Measurements from ENCODE around the gene HSDL2. TPM values are rescaled to one million over a fixed set of nuclear protein-coding genes. Genes with fewer than 3 reads are reported as not detected.

The HSDL2 gene
- total RNA-seq, 1 experiment from 2014 or later = 37.0 TPM

DNA sequence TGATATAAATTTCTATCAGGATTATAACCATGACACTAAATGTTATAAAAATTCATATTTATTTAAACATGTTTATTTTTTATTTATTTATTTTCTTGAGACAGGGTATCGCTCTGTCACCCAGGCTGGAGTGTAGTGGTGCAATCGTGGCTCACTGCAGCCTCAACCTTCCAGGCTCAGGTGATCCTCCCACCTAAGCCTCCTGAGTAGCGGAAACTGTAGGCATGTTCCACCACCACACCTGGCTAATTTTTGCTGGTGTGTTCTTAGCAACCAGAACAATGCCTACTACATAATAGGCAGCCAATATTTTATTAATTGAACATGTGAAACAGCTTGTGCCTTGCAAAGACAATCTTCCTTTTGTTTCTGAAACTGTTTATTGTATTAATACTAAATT lies 40.0 kb upstream of the HSDL2 start:
- Histone ChIP-seq H4K20me1 (ENCODE audit: low read length) (no peaks in the 10 kb centered on the region), H2AFZ (ENCODE audit: low read length) (no peak overlapping the region), H3F3A (ENCODE audit: low read length, unreplicated experiment) (no peaks in the 10 kb centered on the region), H3K9me2 (replicated peaks; ENCODE audit: low read length) (no peaks in the 10 kb centered on the region), H3K27ac (ENCODE audit: low read length) (no peak overlapping the region), H3K36me3 (ENCODE audit: low read depth, low read length) (no peaks in the 10 kb centered on the region), H3K4me1 (ENCODE audit: insufficient read depth, low read length) (peaks cover 17% of the 10 kb centered on the region), H3K4me3 (ENCODE audit: low read length) (no peak overlapping the region), H3K79me2 (ENCODE audit: low read length) (no peaks in the 10 kb centered on the region), H3K9me3 (ENCODE audit: low read length) (no peaks in the 10 kb centered on the region), H3K9ac (ENCODE audit: low read length) (no peak overlapping the region), H3K4me2 (ENCODE audit: low read length) (no peak overlapping the region), H3K27me3 (ENCODE audit: low read length) (no peaks in the 10 kb centered on the region)
- POLR2A ChIA-PET (ENCODE audit: unreplicated experiment) = interaction anchor here (0.5 kb wide), 1 partner anchor 13 kb away, joined by 3 read pairs; no protein-coding TSS in a partner anchor
- ATAC-seq (no peak), DNase-seq (no peak)
- intact Hi-C loops (cut with micrococcal nuclease) = no loop called here
- CTCF ChIA-PET = no interaction called here
- BruUV-seq (replicated peaks) = no TSS peak
- TF ChIP-seq EZH2 (IDR thresholded peaks at IDR 0.05; ENCODE audit: low read length, unreplicated experiment) (no peak), EZH2phosphoT487 (IDR thresholded peaks at IDR 0.05; ENCODE audit: borderline replicate concordance, low read length) (no peak)
- TF ChIP-seq, protein P1, sequence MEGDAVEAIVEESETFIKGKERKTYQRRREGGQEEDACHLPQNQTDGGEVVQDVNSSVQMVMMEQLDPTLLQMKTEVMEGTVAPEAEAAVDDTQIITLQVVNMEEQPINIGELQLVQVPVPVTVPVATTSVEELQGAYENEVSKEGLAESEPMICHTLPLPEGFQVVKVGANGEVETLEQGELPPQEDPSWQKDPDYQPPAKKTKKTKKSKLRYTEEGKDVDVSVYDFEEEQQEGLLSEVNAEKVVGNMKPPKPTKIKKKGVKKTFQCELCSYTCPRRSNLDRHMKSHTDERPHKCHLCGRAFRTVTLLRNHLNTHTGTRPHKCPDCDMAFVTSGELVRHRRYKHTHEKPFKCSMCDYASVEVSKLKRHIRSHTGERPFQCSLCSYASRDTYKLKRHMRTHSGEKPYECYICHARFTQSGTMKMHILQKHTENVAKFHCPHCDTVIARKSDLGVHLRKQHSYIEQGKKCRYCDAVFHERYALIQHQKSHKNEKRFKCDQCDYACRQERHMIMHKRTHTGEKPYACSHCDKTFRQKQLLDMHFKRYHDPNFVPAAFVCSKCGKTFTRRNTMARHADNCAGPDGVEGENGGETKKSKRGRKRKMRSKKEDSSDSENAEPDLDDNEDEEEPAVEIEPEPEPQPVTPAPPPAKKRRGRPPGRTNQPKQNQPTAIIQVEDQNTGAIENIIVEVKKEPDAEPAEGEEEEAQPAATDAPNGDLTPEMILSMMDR (conservative IDR thresholded peaks at IDR 0.05; ENCODE audit: low read depth, low read length) = no peak

GRCh38 chr9:112341730-112342129 lies 38.2 kb upstream of the HSDL2 start:
- Histone ChIP-seq H3K9ac (ENCODE audit: low read length) (no peak overlapping the region), H3K4me2 (ENCODE audit: low read length) (no peak overlapping the region), H3K27ac (ENCODE audit: low read length) (no peak overlapping the region), H3K9me3 (ENCODE audit: low read length) (no peaks in the 10 kb centered on the region), H2AFZ (ENCODE audit: low read length) (no peak overlapping the region), H3K4me3 (ENCODE audit: low read length) (no peak overlapping the region), H3F3A (ENCODE audit: low read length, unreplicated experiment) (no peaks in the 10 kb centered on the region), H3K79me2 (ENCODE audit: low read length) (no peaks in the 10 kb centered on the region), H3K9me2 (replicated peaks; ENCODE audit: low read length) (no peaks in the 10 kb centered on the region), H3K27me3 (ENCODE audit: low read length) (no peaks in the 10 kb centered on the region), H3K36me3 (ENCODE audit: low read depth, low read length) (no peaks in the 10 kb centered on the region), H3K4me1 (ENCODE audit: insufficient read depth, low read length) (peaks cover 16% of the 10 kb centered on the region), H4K20me1 (ENCODE audit: low read length) (no peaks in the 10 kb centered on the region)
- ChIA-PET CTCF (no interaction called here), POLR2A (ENCODE audit: unreplicated experiment) (no interaction called here)
- peak; percentile 54 for DNase-seq
- intact Hi-C loops (cut with micrococcal nuclease) = no loop called here
- peak; percentile 64 for ATAC-seq
- BruUV-seq (replicated peaks) = no TSS peak
- TF ChIP-seq, protein P1 (conservative IDR thresholded peaks at IDR 0.05; ENCODE audit: low read depth, low read length) = no peak
- no peak for TF ChIP-seq EZH2phosphoT487 (IDR thresholded peaks at IDR 0.05; ENCODE audit: borderline replicate concordance, low read length)

- H3K9me3 ChIP-seq (ENCODE audit: low read length) = no peaks in the 10 kb centered on the region
- no peak for TF ChIP-seq EZH2 (IDR thresholded peaks at IDR 0.05; ENCODE audit: low read length, unreplicated experiment)
- no peak for TF ChIP-seq EZH2phosphoT487 (IDR thresholded peaks at IDR 0.05; ENCODE audit: borderline replicate concordance, low read length)
- TF ChIP-seq, protein P1 (conservative IDR thresholded peaks at IDR 0.05; ENCODE audit: low read depth, low read length) = no peak
- CTCF ChIA-PET = interaction anchor here (0.5 kb wide), 1 partner anchor 60 kb away, joined by 3 read pairs; no protein-coding TSS in a partner anchor
- no peaks in the 10 kb centered on the region for H3K79me2 ChIP-seq (ENCODE audit: low read length)
- POLR2A ChIA-PET (ENCODE audit: unreplicated experiment) = no interaction called here
- no peaks in the 10 kb centered on the region for H3K4me1 ChIP-seq (ENCODE audit: insufficient read depth, low read length)
- DNase-seq (no peak), ATAC-seq (no peak)
- no peak overlapping the region for H3K9ac ChIP-seq (ENCODE audit: low read length)
- no peaks in the 10 kb centered on the region for H3K9me2 ChIP-seq (replicated peaks; ENCODE audit: low read length)
- H3F3A ChIP-seq (ENCODE audit: low read length, unreplicated experiment) = no peaks in the 10 kb centered on the region
- intact Hi-C loops (cut with micrococcal nuclease) = no loop called here
- no TSS peak for BruUV-seq (replicated peaks)
- H2AFZ ChIP-seq (ENCODE audit: low read length) = no peak overlapping the region
- H3K27me3 ChIP-seq (ENCODE audit: low read length) = no peaks in the 10 kb centered on the region
- no peaks in the 10 kb centered on the region for H3K36me3 ChIP-seq (ENCODE audit: low read depth, low read length)
- no peak overlapping the region for H3K27ac ChIP-seq (ENCODE audit: low read length)
- H3K4me3 ChIP-seq (ENCODE audit: low read length) = no peak overlapping the region
- no peak overlapping the region for H3K4me2 ChIP-seq (ENCODE audit: low read length)
- H4K20me1 ChIP-seq (ENCODE audit: low read length) = no peaks in the 10 kb centered on the region
These were observed 31.5 kb upstream of the HSDL2 start for GRCh38 chr9:112348257-112349007.

All from PC-3 (cell line).